Measurements from ENCODE around the gene USP48. TPM values are rescaled to one million over a fixed set of nuclear protein-coding genes. Genes with fewer than 3 reads are reported as not detected.
"Not testable (repeated sequence)": the region's sequence is repeated elsewhere in the genome, so short reads cannot be mapped to it uniquely, and the experiment has no call there.

Gene USP48
- total and polyA plus RNA-seq, 10 of the 15 experiments (the other 5 are each of a cell fraction or from before 2014, with no cell fraction given) = 21.2 to 115 (median 75.5) TPM

GRCh38 chr1:21793104-21793503 is 10.2 kb upstream of the USP48 start (continued):
- no peak for TF ChIP-seq CEBPB (IDR thresholded peaks at IDR 0.05; ENCODE audit: borderline replicate concordance in 1 of 2, low read depth in 2 of 2, low read length in 2 of 2)

DNA sequence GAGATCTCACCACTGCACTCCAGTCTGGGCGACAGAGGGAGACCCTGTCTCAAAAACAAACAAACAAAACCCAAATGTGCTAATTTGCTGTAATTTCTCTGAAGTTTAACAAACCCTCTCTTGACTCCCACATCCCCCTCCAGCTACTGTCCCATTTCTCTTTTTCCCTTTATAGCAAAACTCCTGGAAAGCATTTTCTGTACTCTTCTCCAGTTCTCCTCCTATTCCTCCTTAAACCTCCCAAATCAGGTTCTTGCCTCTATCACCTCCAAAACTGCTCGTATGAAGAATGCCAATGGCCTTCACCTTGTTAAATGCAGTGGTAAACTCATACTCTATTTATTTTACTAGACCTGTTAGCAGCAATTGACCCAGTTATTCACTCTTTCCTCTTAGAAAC is 3.7 kb upstream of the USP48 start:
- no peaks in the 10 kb centered on the region; the same call in 2 of the 3 replicates for H3K9me3 ChIP-seq (replicated peaks; ENCODE audit: control insufficient read depth, insufficient read depth, low read length)
- H3K36me3 ChIP-seq (ENCODE audit: control insufficient read depth in 2 of 2, insufficient read depth in 2 of 2, low read length in 1 of 2) = no peaks in the 10 kb centered on the region
- no peak for TF ChIP-seq HDAC2 (IDR thresholded peaks at IDR 0.05)
- no peak for TF ChIP-seq ASH2L (IDR thresholded peaks at IDR 0.05; ENCODE audit: borderline replicate concordance, low read depth)
- CTCF ChIA-PET = interaction anchor here (0.7 kb wide), 1 partner anchor 14 kb away, joined by 3 read pairs; no protein-coding TSS in a partner anchor
- WGBS (ENCODE audit: insufficient coverage, insufficient replicate concordance, low lambda C conversion rate, missing lambda C conversion rate) = 84% methylated on average over 2 of the region's 2 CpGs
- no TSS peak for BruUV-seq (replicated peaks)
- ATAC-seq = no peak
- DNase-seq (ENCODE audit: low read depth, low spot score) = no peak
- H2AFZ ChIP-seq (ENCODE audit: control insufficient read depth, low read depth, low read length) = no peak overlapping the region
- no peaks in the 10 kb centered on the region for H4K20me1 ChIP-seq (ENCODE audit: control insufficient read depth, insufficient read depth)
- intact Hi-C loops (cut with micrococcal nuclease; ENCODE audit: unreplicated experiment) (loop anchor here (10.0 kb wide), 1 partner anchor 178 kb away; no protein-coding TSS in a partner anchor), in situ Hi-C loops (cut with MboI) (loop anchor here (25.0 kb wide), 1 partner anchor 1801 kb away; no protein-coding TSS in a partner anchor)
- peaks cover 11% of the 10 kb centered on the region for H3K4me1 ChIP-seq (ENCODE audit: control insufficient read depth, insufficient read depth, low read length)
- RAD21 ChIA-PET (ENCODE audit: unreplicated experiment) = no interaction called here
- FAIRE-seq = no peak
- POLR2A ChIA-PET = interaction anchor here (0.6 kb wide), 2 partner anchors 35 to 456 kb away, joined by 3 to 8 read pairs; no protein-coding TSS in a partner anchor
- no peak overlapping the region for H3K9ac ChIP-seq (ENCODE audit: control insufficient read depth, insufficient read depth, low read length)
- H3K79me2 ChIP-seq (ENCODE audit: control insufficient read depth, insufficient read depth, low read length) = peaks cover 17% of the 10 kb centered on the region
- no peak overlapping the region for H3K4me2 ChIP-seq (ENCODE audit: control insufficient read depth, insufficient read depth)
- H3K4me3 ChIP-seq = no peak overlapping the region
- SMC1A ChIA-PET (ENCODE audit: uncharacterized antibody, unreplicated experiment) = no interaction called here
- H3K27me3 ChIP-seq (replicated peaks in 1 of 2; ENCODE audit: control insufficient read depth in 2 of 2, insufficient read depth in 2 of 2, low read length in 1 of 2) = no peaks in the 10 kb centered on the region
- no peak overlapping the region for H3K27ac ChIP-seq (ENCODE audit: control insufficient read depth, insufficient read depth)

GRCh38 chr1:21785764-21786163 is 2.8 kb upstream of the USP48 start:
- H3K9me3 ChIP-seq (replicated peaks; ENCODE audit: control insufficient read depth, insufficient read depth, low read length); BruUV-seq (replicated peaks); H3K27me3 ChIP-seq (replicated peaks in 1 of 2; ENCODE audit: control insufficient read depth in 2 of 2, insufficient read depth in 2 of 2, low read length in 1 of 2); H2AFZ ChIP-seq (ENCODE audit: control insufficient read depth, low read depth, low read length); RAD21 ChIA-PET (ENCODE audit: unreplicated experiment); SMC1A ChIA-PET (ENCODE audit: uncharacterized antibody, unreplicated experiment); H3K27ac ChIP-seq (ENCODE audit: control insufficient read depth, insufficient read depth); DNase-seq (ENCODE audit: low read depth, low spot score); H4K20me1 ChIP-seq (ENCODE audit: control insufficient read depth, insufficient read depth); H3K4me1 ChIP-seq (ENCODE audit: control insufficient read depth, insufficient read depth, low read length); H3K4me3 ChIP-seq; ATAC-seq; H3K36me3 ChIP-seq (ENCODE audit: control insufficient read depth in 2 of 2, insufficient read depth in 2 of 2, low read length in 1 of 2); H3K9ac ChIP-seq (ENCODE audit: control insufficient read depth, insufficient read depth, low read length); H3K4me2 ChIP-seq (ENCODE audit: control insufficient read depth, insufficient read depth); FAIRE-seq: not testable (repeated sequence)
- ChIA-PET POLR2A (interaction anchor here (0.6 kb wide), 1 partner anchor 34 kb away, joined by 3 read pairs; no protein-coding TSS in a partner anchor), CTCF (interaction anchor here (0.6 to 0.7 kb wide), 2 partner anchors 13 to 81 kb away, joined by 3 read pairs; no protein-coding TSS in a partner anchor)
- in situ Hi-C loops (cut with MboI) (loop anchor here (25.0 kb wide), 1 partner anchor 1802 kb away; no protein-coding TSS in a partner anchor), intact Hi-C loops (cut with micrococcal nuclease; ENCODE audit: unreplicated experiment) (loop anchor here (10.0 kb wide), 1 partner anchor 179 kb away; no protein-coding TSS in a partner anchor)
- WGBS (ENCODE audit: insufficient coverage, insufficient replicate concordance, low lambda C conversion rate, missing lambda C conversion rate) = 93% methylated on average over 9 of the region's 9 CpGs
- peaks cover 24% of the 10 kb centered on the region for H3K79me2 ChIP-seq (ENCODE audit: control insufficient read depth, insufficient read depth, low read length)

Measured in GM12878 (cell line).